HG03175 (cell line): ENCODE measurements around the gene AQP2.

Source experiments
- ATAC-seq: cut with Tn5 transposase; IDR thresholded peaks from one replicate; pipeline ENCODE4 v1.9.1; 2021; ENCODE audit warnings: mild to moderate bottlenecking, moderate library complexity; ENCODE audit not compliant: unreplicated experiment

The AQP2 gene

DNA sequence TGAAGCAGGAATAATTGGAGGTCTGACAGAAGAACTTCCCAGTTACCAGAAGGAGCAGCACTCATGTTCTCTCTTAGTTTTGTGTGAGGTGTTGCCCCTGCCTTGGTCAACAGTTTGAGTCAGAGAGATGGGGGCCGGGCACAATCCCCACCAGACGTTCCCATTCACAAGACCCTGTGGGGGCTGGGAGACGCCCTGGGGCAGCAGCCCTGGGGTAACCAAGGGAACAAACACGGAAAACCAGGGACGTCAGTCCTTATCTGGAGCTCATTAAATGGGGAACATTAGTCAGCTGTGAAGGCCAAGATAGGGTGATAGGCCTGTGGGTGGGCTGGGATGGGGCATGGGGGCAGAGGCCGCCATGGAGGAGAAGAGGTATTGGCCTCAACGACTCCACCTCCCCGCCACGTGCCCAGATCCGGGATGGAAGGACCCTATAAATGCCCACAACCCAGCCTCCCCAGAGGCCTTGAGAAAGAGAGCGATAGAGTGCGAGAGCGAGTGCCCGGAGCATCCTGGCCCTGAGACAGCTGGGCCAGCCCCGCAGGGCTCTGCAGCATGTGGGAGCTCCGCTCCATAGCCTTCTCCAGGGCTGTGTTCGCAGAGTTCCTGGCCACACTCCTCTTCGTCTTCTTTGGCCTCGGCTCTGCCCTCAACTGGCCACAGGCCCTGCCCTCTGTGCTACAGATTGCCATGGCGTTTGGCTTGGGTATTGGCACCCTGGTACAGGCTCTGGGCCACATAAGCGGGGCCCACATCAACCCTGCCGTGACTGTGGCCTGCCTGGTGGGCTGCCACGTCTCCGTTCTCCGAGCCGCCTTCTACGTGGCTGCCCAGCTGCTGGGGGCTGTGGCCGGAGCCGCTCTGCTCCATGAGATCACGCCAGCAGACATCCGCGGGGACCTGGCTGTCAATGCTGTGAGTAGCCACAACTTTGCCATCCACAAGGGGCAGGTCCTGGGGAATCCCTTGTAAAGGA lies at the start of gene AQP2:
Gene AQP2, plus strand, starts transcription at position 465 of the 979 bp plus-strand sequence. Its CDS starts 94 bp downstream, at position 559.
- no peak for ATAC-seq

DNA sequence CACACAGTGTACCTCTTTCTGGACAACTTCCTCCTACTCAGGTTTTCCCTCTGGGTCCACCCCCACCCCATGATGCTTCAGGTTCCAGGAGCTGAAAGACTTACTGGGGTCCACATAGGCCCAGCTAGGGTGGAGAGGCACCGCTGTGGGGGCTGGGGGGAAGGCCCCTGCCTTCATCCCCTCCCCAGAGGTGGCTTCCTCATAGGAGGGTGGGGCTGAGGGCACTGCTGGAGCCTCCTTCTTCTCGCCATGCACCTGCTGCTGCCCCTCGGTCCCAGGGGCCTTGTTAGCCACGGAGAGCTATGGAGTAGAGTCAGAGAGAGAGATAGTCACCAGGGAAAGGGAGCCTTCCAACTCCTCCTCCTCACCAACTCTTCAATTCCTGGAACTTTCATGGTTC lies 49.5 kb upstream of the AQP2 start:
- ATAC-seq = no peak

DNA sequence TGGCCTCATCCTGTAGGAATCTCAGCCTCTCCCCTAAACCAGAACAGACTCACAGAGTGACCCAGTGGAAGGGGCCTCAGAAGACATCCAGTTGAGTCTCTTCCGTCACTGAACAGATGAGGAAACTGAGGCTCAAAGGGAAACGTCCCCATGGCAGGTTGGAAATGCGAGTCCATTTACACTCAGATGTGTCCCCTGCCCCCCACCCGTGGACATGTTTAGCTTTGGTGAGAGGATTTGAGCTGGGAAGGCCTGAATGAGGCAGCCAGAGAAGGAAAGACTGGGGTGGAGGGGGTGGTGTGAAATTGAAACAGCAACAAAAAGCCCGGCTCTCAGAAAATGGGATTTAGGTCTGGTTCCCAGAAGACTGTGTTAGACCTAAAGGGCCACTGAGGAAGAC lies 48.6 kb upstream of the AQP2 start:
- ATAC-seq = no peak

- no peak for ATAC-seq
Measured at GRCh38 chr12:49902399-49903350, 47.9 kb upstream of the AQP2 start.

GRCh38 chr12:49903351-49903699 lies 47.2 kb upstream of the AQP2 start:
- ATAC-seq = no peak

DNA sequence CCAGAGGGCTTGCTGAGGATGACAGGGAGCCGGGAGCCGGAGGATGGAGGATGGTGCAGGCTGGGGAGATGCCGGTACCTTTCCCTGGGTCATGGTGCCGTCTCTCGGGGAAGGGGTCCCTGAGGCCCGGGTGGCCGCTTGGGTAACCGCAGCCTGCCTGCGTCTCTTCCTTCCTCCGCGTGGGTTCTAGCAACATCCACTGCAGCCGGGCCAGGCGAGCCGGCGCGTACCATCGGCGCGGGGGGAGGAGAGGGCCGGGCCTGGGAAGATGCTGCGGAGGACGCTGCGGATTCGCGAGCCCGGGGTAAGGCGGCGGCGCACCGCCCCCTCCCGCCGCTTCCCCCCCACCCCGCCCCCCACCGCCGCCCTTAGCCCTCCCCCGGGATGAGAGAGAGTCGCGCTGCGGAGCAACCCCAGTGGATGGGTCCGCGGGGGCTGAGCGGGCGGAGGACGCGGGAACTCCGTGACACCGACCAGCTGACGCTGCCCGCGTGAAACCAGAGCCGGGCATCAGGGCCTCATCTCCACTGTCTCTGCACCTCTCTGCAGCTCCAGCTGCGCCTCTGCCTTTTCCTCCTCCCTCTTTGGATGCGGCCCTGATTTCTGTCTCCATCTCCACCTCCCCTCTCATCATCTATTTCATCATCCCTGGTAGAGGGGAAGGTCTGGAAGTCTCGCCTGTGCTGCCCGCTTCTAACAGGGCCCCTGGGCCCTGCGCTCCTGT lies 46.7 kb upstream of the AQP2 start, which contains the start of gene FAIM2:
Gene FAIM2, minus strand, starts transcription at position 201 of the 724 bp plus-strand sequence. Its CDS starts 108 bp downstream, at position 93.
- no peak for ATAC-seq

- no peak for ATAC-seq
Measured at GRCh38 chr12:49904601-49905000, 45.9 kb upstream of the AQP2 start.

DNA sequence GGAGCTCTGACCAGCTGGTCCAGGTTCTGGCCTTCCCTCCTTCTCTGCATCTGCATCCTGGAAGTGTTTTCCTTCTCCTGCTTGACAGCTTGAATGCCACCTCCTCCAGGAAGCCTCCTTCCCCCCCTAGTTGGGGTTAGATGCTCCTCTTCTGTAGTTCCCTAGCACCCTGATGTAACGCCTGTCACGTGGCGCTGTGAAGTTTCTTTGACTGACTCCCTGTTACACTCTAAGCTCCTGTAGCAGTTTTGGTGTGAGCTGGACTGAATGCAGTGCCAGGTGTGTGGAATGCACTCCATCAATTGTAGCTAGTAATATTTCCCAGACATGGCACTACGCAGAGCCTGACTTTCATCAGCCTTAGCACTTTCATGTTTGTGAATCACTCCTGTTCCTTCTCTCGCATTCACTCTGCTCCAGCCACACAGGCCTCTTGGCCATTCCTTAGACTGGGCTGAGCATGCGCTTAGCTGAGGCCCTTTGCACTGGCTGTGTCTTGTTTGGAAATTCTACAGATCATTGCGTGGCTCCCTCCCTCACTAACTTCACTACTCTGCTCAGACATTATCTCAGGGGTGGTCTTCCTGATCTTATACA lies 44.7 kb upstream of the AQP2 start:
- no peak for ATAC-seq

- ATAC-seq = no peak
Measured at GRCh38 chr12:49907352-49907751, 43.2 kb upstream of the AQP2 start.

- ATAC-seq = no peak
Measured at GRCh38 chr12:49909356-49909755, 41.2 kb upstream of the AQP2 start.

DNA sequence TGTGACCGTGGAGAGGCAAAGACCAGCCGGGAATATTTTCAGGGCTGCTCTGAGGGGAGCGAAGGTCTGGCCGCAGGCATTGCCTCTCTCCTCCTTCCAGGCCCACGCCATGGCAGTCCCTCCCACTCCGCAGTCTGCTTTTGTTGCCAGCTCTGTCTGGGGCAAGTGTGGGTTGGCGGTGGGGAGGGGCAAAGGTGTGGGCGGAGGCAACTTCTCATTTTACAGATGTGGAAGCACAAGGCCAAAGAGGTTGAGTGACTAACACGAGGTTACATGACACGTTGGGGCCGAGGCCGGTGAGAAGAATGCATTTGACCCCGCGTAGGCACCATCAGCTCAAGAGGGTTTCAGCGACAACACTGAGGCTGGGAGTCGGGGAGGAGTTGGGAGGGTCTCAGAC lies 40.7 kb upstream of the AQP2 start:
- no peak for ATAC-seq

DNA sequence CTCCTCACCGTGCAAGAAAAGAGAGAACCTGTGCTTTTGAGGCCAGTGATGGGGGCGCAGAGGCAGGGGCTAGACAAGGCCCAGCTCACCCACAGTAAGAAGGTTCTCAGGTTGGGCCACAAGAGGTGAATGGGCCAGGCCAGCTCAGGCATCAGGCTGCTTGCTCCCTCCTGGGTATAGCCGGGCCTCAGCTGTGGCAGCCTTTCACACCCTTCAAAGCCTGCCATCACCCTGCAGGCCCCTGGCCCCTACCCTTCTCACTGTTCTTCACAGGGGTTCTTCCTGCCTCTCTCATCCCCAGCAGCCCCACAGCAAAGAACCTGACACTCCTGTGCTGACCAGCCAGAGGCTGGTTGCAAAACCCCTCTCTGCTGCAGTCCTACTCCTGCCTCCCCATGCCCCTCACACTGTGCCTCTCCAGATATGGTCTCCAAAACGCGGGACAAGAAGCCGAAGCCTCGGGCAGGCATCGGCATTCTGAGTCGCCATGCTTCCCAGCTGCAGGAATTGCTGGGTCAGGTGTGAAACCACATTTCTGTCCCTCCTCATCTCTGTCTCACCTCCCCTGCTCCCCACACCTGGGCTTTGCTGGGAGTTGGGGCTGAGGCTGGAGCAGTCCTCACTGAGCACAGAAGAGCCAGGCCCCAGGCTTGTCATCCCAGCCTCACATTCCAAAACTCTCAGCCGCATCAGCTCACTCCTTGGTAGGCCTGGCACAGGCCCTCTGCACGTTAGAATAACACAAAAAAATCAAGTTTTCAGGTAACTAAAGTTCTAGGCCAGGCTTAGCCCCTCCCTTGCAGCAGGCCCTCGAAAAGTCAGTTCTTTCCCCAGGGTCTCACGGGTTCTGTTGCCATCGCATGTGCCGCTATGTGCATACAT lies 40.0 kb upstream of the AQP2 start:
- ATAC-seq = no peak

DNA sequence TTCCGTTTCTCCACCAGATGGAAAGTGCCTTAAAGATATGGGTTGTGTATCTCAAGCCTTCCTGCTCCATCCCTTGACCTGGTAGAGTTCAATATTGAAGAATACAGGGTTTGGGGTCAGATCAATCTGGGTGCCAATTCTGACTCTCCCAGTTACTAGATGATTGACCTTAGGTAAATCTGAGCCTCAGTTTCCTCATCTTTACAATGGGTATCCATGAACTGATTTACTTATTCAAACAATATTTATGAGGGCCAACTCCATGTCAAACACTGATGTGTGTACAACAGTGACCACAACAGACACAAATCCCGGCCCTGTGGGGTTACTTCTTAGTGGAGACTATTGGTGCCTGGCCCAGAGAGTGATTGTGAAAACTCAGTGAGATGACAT lies 39.3 kb upstream of the AQP2 start:
- ATAC-seq = no peak

DNA sequence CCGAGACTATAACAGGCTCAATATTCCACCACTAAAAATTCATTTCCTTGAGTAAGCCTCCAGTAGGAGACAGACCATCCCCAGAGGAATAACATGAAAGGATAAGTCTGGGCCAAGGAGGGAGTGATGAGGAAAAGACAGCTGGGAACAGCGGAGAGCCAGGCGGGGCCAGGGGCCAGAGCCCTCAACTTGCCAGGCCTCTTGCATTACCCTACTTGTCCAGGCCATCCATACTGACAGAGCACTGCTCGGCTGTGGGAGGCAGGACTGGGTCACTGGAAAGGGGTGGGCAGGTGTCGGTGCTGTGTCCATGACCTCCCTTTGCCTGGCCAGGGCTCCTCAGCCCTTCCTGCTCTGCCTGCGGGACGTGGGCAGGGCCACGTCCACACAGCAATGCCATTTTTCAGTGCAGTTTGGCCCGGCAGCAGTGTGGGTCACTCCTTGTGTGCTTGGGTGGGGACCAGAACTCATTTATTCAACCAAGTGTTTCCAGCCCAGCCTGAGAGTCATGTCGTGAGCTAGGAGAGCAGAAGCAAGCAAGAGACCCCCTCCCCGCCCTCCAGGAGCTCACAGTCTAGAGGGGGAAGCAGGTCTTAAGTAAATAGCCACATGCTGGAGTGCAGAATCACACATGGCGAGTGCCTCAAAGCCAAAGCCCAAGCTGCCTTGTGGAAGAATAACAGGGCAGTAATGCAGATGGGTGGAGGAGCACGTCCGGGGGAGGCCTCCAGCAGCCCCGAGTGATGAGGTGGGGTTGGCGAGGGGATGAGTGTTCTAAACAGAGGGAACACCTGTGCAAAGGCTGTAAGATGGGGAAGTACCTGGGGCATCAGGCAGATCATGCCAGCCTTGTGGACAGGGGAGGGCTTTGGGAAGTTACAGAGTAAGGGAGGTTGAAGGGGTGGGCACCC lies 37.9 kb upstream of the AQP2 start:
- ATAC-seq = no peak

DNA sequence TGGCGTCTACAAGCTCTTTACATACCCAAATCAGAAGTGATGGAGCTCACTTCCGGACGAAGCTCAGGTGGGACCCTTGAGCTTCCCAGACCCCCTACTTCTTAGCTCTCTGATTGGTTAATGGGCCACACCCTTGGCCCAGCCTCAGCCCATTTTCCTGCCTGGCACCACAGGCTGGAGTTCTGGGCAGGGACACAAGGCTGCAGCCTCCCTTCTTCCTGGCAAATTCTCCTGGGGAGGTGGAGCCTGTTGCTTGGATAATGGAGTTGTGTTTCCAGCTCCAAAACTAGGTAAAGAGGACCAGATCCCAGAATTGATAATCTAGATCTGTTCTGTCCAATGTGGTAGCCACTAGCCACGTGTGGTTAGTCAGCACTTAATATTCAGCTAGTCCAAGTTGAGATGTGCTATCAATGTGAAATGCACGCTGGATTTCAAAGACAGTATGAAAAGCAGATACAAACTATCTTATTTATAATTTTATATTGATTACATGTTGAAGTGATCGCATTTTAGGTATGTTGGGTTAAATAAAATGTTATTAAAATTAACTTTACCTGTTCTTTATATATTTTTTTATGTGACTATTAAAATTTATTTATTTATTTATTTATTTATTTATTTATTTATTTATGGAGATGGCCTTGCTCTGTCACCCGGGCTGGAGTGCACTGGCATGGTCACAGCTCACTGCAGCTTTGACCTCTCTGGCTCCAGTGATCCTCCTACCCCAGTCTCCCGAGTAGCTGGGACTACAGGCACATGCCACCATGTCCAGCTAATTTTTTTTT lies 34.2 kb upstream of the AQP2 start:
- ATAC-seq = no peak

DNA sequence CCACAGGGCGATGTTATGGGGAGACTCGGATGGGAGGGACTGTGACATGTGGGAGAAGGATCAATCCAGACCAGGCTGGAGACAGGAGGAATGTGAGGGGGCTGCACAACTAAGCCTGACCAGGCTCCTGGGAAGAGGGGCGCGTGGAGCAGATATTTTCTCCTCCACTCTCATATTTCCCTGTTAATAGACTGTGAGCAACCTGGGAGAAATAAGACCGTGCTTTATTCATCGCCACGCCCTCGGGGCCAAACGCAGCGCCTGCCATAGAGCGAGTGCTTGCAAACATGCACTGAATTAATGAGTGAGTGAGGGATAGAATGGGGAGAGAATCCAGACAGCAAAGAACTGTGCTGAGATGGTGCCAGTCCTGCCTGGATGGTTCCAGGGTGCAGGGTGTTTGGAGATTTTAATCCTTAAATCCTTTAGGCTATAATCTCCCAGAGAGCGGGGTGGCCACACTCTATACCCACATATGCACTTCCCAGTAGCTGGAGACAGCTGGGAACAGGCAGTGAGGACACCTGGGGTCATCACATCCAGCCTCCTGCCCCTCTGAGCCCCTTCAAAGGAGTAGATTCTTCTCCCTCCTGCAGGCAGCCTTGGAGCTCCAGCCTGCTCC lies 33.3 kb upstream of the AQP2 start:
- ATAC-seq = no peak

GRCh38 chr12:49917788-49918173 lies 32.8 kb upstream of the AQP2 start:
- ATAC-seq = no peak
